Keratinocyte (primary cell): ENCODE measurements around the gene DEFB132. TPM values are rescaled to one million over a fixed set of nuclear protein-coding genes. Genes with fewer than 3 reads are reported as not detected.

Experiments
- DNase-seq: peaks from one replicate; pipeline ENCODE4 v3.0.0-alpha.2; 2011; ENCODE audit warnings: low read depth, missing footprints, low spot score
- FAIRE-seq: peaks from 2 replicates; lab custom pipeline; 2011; peaks lifted over from hg19 to GRCh38; lab: Jason Lieb, UNC
- H2AFZ ChIP-seq: 2 replicates; pipeline ENCODE4 v1.6.0; 2012; ENCODE audit warnings: low read length, control low read depth, inconsistent platforms; ENCODE audit not compliant: control insufficient read depth
- H3K27ac ChIP-seq: 2 replicates; pipeline ENCODE4 v1.5.1; 2011; ENCODE audit warnings: low read length; ENCODE audit not compliant: control insufficient read depth, insufficient read depth
- H3K27me3 ChIP-seq: 3 replicates; pipeline ENCODE4 v1.6.0; 2011; ENCODE audit warnings: low read length; ENCODE audit not compliant: control insufficient read depth, insufficient read depth; ENCODE audit errors: extremely low read depth
- H3K36me3 ChIP-seq, 2 experiments: 2 replicates in 1 of 2; 3 replicates in 1 of 2; pipeline ENCODE4 v1.5.1; 2011; ENCODE audit warnings: low read length in 2 of 2, mild to moderate bottlenecking in 1 of 2; ENCODE audit not compliant: control insufficient read depth in 2 of 2, insufficient read depth in 2 of 2; ENCODE audit errors: extremely low read depth in 1 of 2
- H3K4me1 ChIP-seq: 3 replicates; pipeline ENCODE4 v1.5.1; 2011; ENCODE audit warnings: low read length; ENCODE audit not compliant: control insufficient read depth, insufficient read depth; ENCODE audit errors: extremely low read depth
- H3K4me2 ChIP-seq: 3 replicates; pipeline ENCODE4 v1.6.0; 2011; ENCODE audit warnings: low read depth, low read length; ENCODE audit not compliant: control insufficient read depth, insufficient read depth; ENCODE audit errors: extremely low read depth
- H3K4me3 ChIP-seq, 3 experiments: fragments of 200-600 bp in 1 of 3; sonication (generic) in 1 of 3; 2 replicates in 2 of 3; 3 replicates in 1 of 3; pipeline ENCODE4 v1.5.1; 2011 to 2016; ENCODE audit warnings: low read length in 3 of 3, mild to moderate bottlenecking in 3 of 3, control low read depth in 2 of 3, inconsistent platforms in 1 of 3, low read depth in 1 of 3, mixed read lengths in 1 of 3, mixed run types in 1 of 3, moderate library complexity in 1 of 3; ENCODE audit not compliant: control insufficient read depth in 2 of 3, insufficient read depth in 2 of 3; ENCODE audit errors: extremely low read depth in 1 of 3
- H3K79me2 ChIP-seq: 2 replicates; pipeline ENCODE4 v1.6.0; 2012; ENCODE audit warnings: low read length; ENCODE audit not compliant: control insufficient read depth, insufficient read depth
- H3K9ac ChIP-seq: 3 replicates; pipeline ENCODE4 v1.6.0; 2011; ENCODE audit warnings: low read length; ENCODE audit not compliant: control insufficient read depth, insufficient read depth; ENCODE audit errors: extremely low read depth
- H3K9me1 ChIP-seq: 3 replicates; pipeline ENCODE4 v1.6.0; 2011; ENCODE audit warnings: low read length; ENCODE audit not compliant: control insufficient read depth, insufficient read depth; ENCODE audit errors: extremely low read depth
- H3K9me3 ChIP-seq: 2 replicates; pipeline ENCODE4 v1.5.1; 2012; ENCODE audit warnings: low read depth, low read length; ENCODE audit not compliant: control insufficient read depth
- H4K20me1 ChIP-seq: 3 replicates; pipeline ENCODE4 v1.6.0; 2011; ENCODE audit warnings: low read length; ENCODE audit not compliant: control insufficient read depth, insufficient read depth; ENCODE audit errors: extremely low read depth
- CTCF ChIP-seq, 3 experiments: IDR thresholded peaks in 1 of 3; conservative IDR thresholded peaks in 1 of 3; optimal IDR thresholded peaks in 1 of 3; 2 replicates in 2 of 3; 3 replicates in 1 of 3; pipeline versions ENCODE3 to v1.5.1; 2011; ENCODE audit warnings: low read length in 3 of 3, mild to moderate bottlenecking in 3 of 3, moderate library complexity in 2 of 3, control low read depth in 1 of 3, inconsistent platforms in 1 of 3; ENCODE audit not compliant: insufficient read depth in 2 of 3; ENCODE audit errors: extremely low read depth in 1 of 3
- EZH2 ChIP-seq: IDR thresholded peaks from one replicate; pipeline ENCODE4 v1.6.1; 2012; ENCODE audit warnings: inconsistent platforms, mild to moderate bottlenecking, low read length, moderate library complexity
- dilution Hi-C: fragments of 300-500 bp; cut with MboI; formaldehyde crosslinking; loops from one replicate; pipeline ENCODE4 v1.7.0; 2020; ENCODE audit warnings: low sequenced_read_pairs; ENCODE audit not compliant: extremely low pct_ligation_motif_present
- polyA plus RNA-seq, 5 experiments: library from polyadenylated mRNA; depleted of rRNA in 3 of 5; stranded (reverse) in 3 of 5; stranded (forward) in 1 of 5; unstranded in 1 of 5; fragments of >200 nt; gene quantifications; 1 replicate in 1 of 5; 2 replicates in 3 of 5; 3 replicates in 1 of 5; pipeline versions ENCODE4 v1.2.1 to v1.2.3, GENCODE V29; 2011 to 2012; ENCODE audit warnings: missing spikeins in 2 of 5, low read depth in 1 of 5, low replicate concordance in 1 of 5

DEFB132 gene
- polyA plus RNA-seq, 1 donor (not counting 4 experiments of a cell fraction or from before 2014, with no cell fraction given), result not detected

DNA sequence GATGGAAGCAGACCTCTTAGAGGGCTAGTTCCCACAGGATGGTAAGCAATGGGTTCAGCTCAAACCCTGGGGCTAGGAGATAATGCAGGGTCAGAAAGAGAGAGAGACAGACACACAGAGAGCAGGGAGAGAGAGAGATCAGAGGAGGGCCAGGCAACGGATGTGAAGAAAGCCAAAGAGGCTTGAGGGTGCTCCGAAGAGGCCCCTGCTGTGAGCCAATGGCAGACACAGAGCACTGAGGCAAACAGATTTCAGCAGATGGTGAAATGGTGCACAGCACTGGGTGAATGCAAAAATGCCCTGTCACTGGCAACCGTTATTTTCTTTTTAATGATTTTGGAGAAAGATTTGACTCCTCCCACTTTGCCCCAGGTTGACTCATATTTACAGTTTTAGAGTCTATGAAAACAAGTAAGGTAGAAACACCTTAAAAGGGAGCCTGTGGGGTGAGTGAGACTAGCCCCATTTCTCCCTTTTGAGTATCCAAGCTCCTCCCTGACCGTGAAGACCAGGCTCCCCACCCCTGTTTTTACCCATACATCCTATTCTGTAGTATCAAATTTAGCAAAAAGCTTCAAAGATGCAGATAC, 840 bp downstream of the DEFB132 start:
- no peak overlapping the region for H2AFZ ChIP-seq
- H3K79me2 ChIP-seq, result no peaks in the 10 kb centered on the region
- H3K27me3 ChIP-seq, result peaks cover 21% of the 10 kb centered on the region
- H3K4me1 ChIP-seq, result no peaks in the 10 kb centered on the region
- no peaks in the 10 kb centered on the region for H3K9me1 ChIP-seq
- FAIRE-seq (no peak), DNase-seq (no peak)
- TF ChIP-seq CTCF (optimal IDR thresholded peaks at IDR 0.05 in 1 of 3, IDR thresholded peaks at IDR 0.05 in 1 of 3, conservative IDR thresholded peaks at IDR 0.05 in 1 of 3; ENCODE audit: extremely low read depth in 1 of 3, insufficient read depth in 2 of 3, low read length in 3 of 3), result no peak
- H4K20me1 ChIP-seq, result no peaks in the 10 kb centered on the region
- H3K9me3 ChIP-seq, result no peaks in the 10 kb centered on the region
- no peak overlapping the region for H3K27ac ChIP-seq
- H3K4me2 ChIP-seq, result no peak overlapping the region
- dilution Hi-C loops, result no loop called here
- no peak overlapping the region for H3K4me3 ChIP-seq
- H3K36me3 ChIP-seq, result no peaks in the 10 kb centered on the region
- H3K9ac ChIP-seq, result no peak overlapping the region

GRCh38 chr20:258963-259362, 1.4 kb downstream of the DEFB132 start:
- H4K20me1 ChIP-seq, result no peaks in the 10 kb centered on the region
- no peak overlapping the region for H3K27ac ChIP-seq
- H3K9me1 ChIP-seq, result no peaks in the 10 kb centered on the region
- dilution Hi-C loops, result no loop called here
- FAIRE-seq (no peak), DNase-seq (no peak)
- H3K9ac ChIP-seq, result no peak overlapping the region
- H3K27me3 ChIP-seq, result peaks cover 21% of the 10 kb centered on the region
- H3K79me2 ChIP-seq, result no peaks in the 10 kb centered on the region
- H3K4me2 ChIP-seq, result no peak overlapping the region
- H3K4me1 ChIP-seq, result no peaks in the 10 kb centered on the region
- H3K4me3 ChIP-seq, result no peak overlapping the region
- TF ChIP-seq EZH2, result no peak
- TF ChIP-seq CTCF (optimal IDR thresholded peaks at IDR 0.05 in 1 of 3, IDR thresholded peaks at IDR 0.05 in 1 of 3, conservative IDR thresholded peaks at IDR 0.05 in 1 of 3; ENCODE audit: extremely low read depth in 1 of 3, insufficient read depth in 2 of 3, low read length in 3 of 3), result peak in 1 of 3 experiments; percentile 51
- H2AFZ ChIP-seq, result no peak overlapping the region
- no peaks in the 10 kb centered on the region for H3K36me3 ChIP-seq
- no peaks in the 10 kb centered on the region for H3K9me3 ChIP-seq
